Femur (tissue), 1 donor: Measurements from ENCODE around the gene FLT3LG.
A peak's percentile ranks its signal among the peaks of the same experiment; 100 is the strongest.

Experiments
- DNase-seq: peaks from one replicate; pipeline ENCODE4 v3.0.0-alpha.2; 2017

FLT3LG gene

DNA sequence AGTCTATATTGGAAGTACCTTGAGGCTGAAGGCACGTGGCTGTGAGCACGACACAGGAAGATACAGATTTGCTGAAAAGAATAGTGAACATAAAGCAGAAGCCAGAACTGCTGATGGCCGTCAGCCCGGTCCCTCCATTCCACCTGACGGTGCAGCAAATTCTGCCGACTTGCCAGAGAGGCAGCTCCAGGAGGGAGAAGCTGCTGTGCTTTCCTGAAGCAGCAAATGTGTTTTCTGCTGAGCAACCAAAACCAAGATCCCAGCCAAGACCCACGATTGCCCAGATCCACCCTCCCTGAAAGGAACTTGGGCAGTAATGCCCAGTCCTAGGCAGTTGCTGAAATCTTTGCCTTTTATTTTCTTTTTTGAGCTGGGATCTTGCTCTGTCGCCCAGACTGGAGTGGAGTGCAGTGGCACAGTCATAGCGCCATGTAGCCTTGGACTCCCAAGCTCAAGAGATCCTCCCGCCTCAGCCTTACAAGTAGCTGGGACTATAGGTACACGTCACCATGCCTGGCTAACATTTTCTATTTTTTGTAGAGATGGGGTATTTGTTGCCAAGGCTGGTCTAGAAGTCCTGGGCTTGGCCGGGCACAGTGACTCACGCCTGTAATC, 46.8 kb downstream of the FLT3LG start:
- DNase-seq = no peak

DNA sequence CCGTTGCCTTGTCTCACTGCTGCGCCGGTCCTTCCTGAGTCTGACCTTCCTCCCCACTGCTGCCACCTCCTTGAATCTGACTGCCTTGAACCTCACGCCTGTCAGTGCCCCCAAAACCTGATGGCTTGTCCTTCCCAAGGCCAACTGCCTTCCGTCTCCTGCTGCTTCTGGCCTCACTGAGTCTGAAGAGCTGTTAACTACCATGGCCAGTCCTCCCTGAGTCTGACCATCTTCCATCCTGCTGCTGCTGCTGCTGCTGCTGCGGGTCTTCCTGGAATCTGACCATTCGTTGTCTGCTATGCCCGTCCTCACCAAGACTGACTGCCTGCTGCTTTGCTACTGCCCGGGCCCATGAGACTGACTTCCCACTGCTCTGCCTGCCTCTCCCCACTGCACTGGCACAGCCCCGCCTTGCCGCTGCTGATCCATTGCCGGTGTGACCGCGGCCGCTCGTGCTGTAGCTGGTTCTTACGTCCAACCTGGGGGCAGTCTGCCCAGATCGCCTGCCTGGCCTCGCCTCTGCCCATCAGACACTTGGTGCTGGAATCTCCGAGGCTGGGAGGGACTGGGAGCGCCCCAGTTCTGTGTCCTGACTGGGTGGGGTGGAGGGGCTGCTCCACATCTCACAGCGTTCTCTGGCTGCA, 50.9 kb downstream of the FLT3LG start:
- DNase-seq = no peak

GRCh38 chr19:49528211-49528771, 54.3 kb downstream of the FLT3LG start:
- DNase-seq = peak; percentile 62

- DNase-seq = no peak
These were observed 56.7 kb downstream of the FLT3LG start for GRCh38 chr19:49530708-49531107.

- peak; percentile 83 for DNase-seq
These were observed 59.8 kb downstream of the FLT3LG start for GRCh38 chr19:49533551-49534488.

GRCh38 chr19:49534632-49535385, 60.8 kb downstream of the FLT3LG start:
- DNase-seq = no peak
